AML-193 (cell line): ENCODE measurements around the gene ARF5.

ENCODE experiments used
- DNase-seq, 2 experiments: peaks; one replicate each; lab custom pipeline; 2025; lab: John Stamatoyannopoulos, UW

ARF5 gene

GRCh38 chr7:127635659-127636285 lies 47.6 kb downstream of the ARF5 start:
- DNase-seq = no peak

- no peak for DNase-seq
Measured at GRCh38 chr7:127638197-127638596, 50.0 kb downstream of the ARF5 start.
